HepG2 (cell line): Measurements from ENCODE around the gene UCK2.

Experiments used
- ETS1 ChIP-seq: sonication (generic); formaldehyde crosslinking; IDR thresholded peaks from 2 replicates; pipeline ENCODE4 v1.4.0; 2020; ENCODE audit warnings: missing genetic modification reagents
- FOXM1 ChIP-seq: sonication (generic); formaldehyde crosslinking; IDR thresholded peaks from 2 replicates; pipeline ENCODE4 v1.5.0; 2020; ENCODE audit warnings: missing genetic modification reagents
- HOXA9 ChIP-seq: sonication (generic); formaldehyde crosslinking; IDR thresholded peaks from 2 replicates; pipeline ENCODE4 v1.8.1; 2022; ENCODE audit warnings: missing genetic modification reagents, mild to moderate bottlenecking, moderate library complexity, borderline replicate concordance
- RFX1 ChIP-seq: fragments of 450-650 bp; IDR thresholded peaks from 2 replicates; pipeline ENCODE4 v1.6.1; 2017
- TBP ChIP-seq: sonication (generic); formaldehyde crosslinking; IDR thresholded peaks from 2 replicates; pipeline ENCODE4 v1.5.0; 2020; ENCODE audit warnings: missing genetic modification reagents
- ZBTB7A ChIP-seq: sonication (generic); formaldehyde crosslinking; IDR thresholded peaks from 2 replicates; pipeline ENCODE4 v1.8.0; 2022; ENCODE audit warnings: mild to moderate bottlenecking, missing genetic modification reagents
- ZFX ChIP-seq: sonication (generic); formaldehyde crosslinking; IDR thresholded peaks from 2 replicates; pipeline ENCODE4 v1.4.0; 2020; ENCODE audit warnings: mild to moderate bottlenecking, low read depth, missing genetic modification reagents, moderate library complexity
- ZNF570 ChIP-seq: sonication (generic); formaldehyde crosslinking; IDR thresholded peaks from 2 replicates; pipeline ENCODE4 v1.4.0; 2020; ENCODE audit warnings: mild to moderate bottlenecking, missing genetic modification reagents, borderline replicate concordance
- ZNF577 ChIP-seq: sonication (generic); formaldehyde crosslinking; IDR thresholded peaks from 2 replicates; pipeline ENCODE4 v1.4.0; 2020; ENCODE audit warnings: mild to moderate bottlenecking, low read depth, missing genetic modification reagents, borderline replicate concordance
- ZNF709 ChIP-seq: sonication (generic); formaldehyde crosslinking; IDR thresholded peaks from 2 replicates; pipeline ENCODE4 v1.5.0; 2020; ENCODE audit warnings: mild to moderate bottlenecking, missing genetic modification reagents

- TF ChIP-seq ZBTB7A (CRISPR knock-in tag) (no peak), ZFX (CRISPR knock-in tag) (no peak), RFX1 (no peak), ETS1 (CRISPR knock-in tag) (no peak), ZNF709 (CRISPR knock-in tag) (no peak), FOXM1 (no peak), TBP (CRISPR knock-in tag) (no peak), HOXA9 (CRISPR knock-in tag) (no peak), ZNF570 (CRISPR knock-in tag) (no peak), ZNF577 (CRISPR knock-in tag) (no peak)
These were observed 19.8 kb upstream of the UCK2 start for GRCh38 chr1:165807613-165808012.
